NCI-H2171 treated with DMSO at 0.1 percent for 48 hours (cell line): ENCODE data around the gene CAMTA1.

ENCODE experiments used
- DNase-seq: peaks from one replicate; lab custom pipeline; 2025; lab: John Stamatoyannopoulos, UW

The CAMTA1 gene

GRCh38 chr1:6979003-6979613, 193.9 kb downstream of the CAMTA1 start:
- no peak for DNase-seq

- no peak for DNase-seq
Observed at GRCh38 chr1:6981595-6981994, 196.3 kb downstream of the CAMTA1 start.

- DNase-seq: no peak
Observed at GRCh38 chr1:6982443-6982842, 197.2 kb downstream of the CAMTA1 start.

GRCh38 chr1:6982860-6983259, 197.6 kb downstream of the CAMTA1 start:
- DNase-seq: no peak

- DNase-seq: no peak
Observed at GRCh38 chr1:6984536-6984935, 199.3 kb downstream of the CAMTA1 start.

GRCh38 chr1:6984986-6985385, 199.7 kb downstream of the CAMTA1 start:
- no peak for DNase-seq

GRCh38 chr1:6985549-6986276, 200.5 kb downstream of the CAMTA1 start:
- DNase-seq: no peak

- DNase-seq: no peak
Observed at GRCh38 chr1:6986281-6986680, 201.0 kb downstream of the CAMTA1 start.

- no peak for DNase-seq
Observed at GRCh38 chr1:6987940-6988339, 202.7 kb downstream of the CAMTA1 start.

- no peak for DNase-seq
Observed at GRCh38 chr1:6988796-6989195, 203.5 kb downstream of the CAMTA1 start.

GRCh38 chr1:6989212-6990159, 204.2 kb downstream of the CAMTA1 start:
- no peak for DNase-seq

- DNase-seq: no peak
Observed at GRCh38 chr1:6991266-6991665, 206.0 kb downstream of the CAMTA1 start.

- DNase-seq: no peak
Observed at GRCh38 chr1:6995789-6996188, 210.5 kb downstream of the CAMTA1 start.

GRCh38 chr1:6996371-6996770, 211.1 kb downstream of the CAMTA1 start:
- DNase-seq: no peak

- DNase-seq: no peak
Observed at GRCh38 chr1:6996866-6997265, 211.6 kb downstream of the CAMTA1 start.

- DNase-seq: peak; percentile 89
Observed at GRCh38 chr1:6998267-6998666, 213.0 kb downstream of the CAMTA1 start.

- DNase-seq: no peak
Observed at GRCh38 chr1:6999826-7000225, 214.6 kb downstream of the CAMTA1 start.

- no peak for DNase-seq
Observed at GRCh38 chr1:7000720-7001119, 215.5 kb downstream of the CAMTA1 start.

GRCh38 chr1:7002728-7003127, 217.5 kb downstream of the CAMTA1 start:
- no peak for DNase-seq

- no peak for DNase-seq
Observed at GRCh38 chr1:7003676-7004075, 218.4 kb downstream of the CAMTA1 start.

- no peak for DNase-seq
Observed at GRCh38 chr1:7004181-7004580, 218.9 kb downstream of the CAMTA1 start.

- DNase-seq: no peak
Observed at GRCh38 chr1:7005762-7006161, 220.5 kb downstream of the CAMTA1 start.
